BJ (cell line): ENCODE data around the gene LIG1. TPM values are rescaled to one million over a fixed set of nuclear protein-coding genes. Genes with fewer than 3 reads are reported as not detected.

ENCODE experiments used
- CTCF ChIA-PET: fragments of 350-600 bp; formaldehyde crosslinking; extraction: SDS; loops from one replicate; lab custom pipeline; 2021; ENCODE audit warnings: antibody characterized with exemption, inconsistent platforms; lab: Yijun Ruan, JAX
- POLR2A ChIA-PET: fragments of 300-600 bp; sonication (Branson Sonifier 250); formaldehyde crosslinking; extraction: SDS; loops from one replicate; lab custom pipeline; 2021; ENCODE audit warnings: antibody characterized with exemption; lab: Charles Lee
- DNase-seq: peaks from one replicate; pipeline ENCODE4 v3.0.0-alpha.2; 2011; ENCODE audit warnings: low read depth
- H3K27me3 ChIP-seq: 2 replicates; pipeline ENCODE4 v1.6.0; 2011; ENCODE audit warnings: low read length; ENCODE audit not compliant: control insufficient read depth, insufficient read depth
- H3K36me3 ChIP-seq: 2 replicates; pipeline ENCODE4 v1.5.1; 2011; ENCODE audit warnings: low read length; ENCODE audit not compliant: control insufficient read depth, insufficient read depth
- H3K4me3 ChIP-seq: 2 replicates; pipeline ENCODE4 v1.5.1; 2011; ENCODE audit warnings: low read depth, mild to moderate bottlenecking, control low read depth, low read length
- CTCF ChIP-seq: IDR thresholded peaks from 2 replicates; pipeline ENCODE4 v1.5.1; 2011; ENCODE audit warnings: low read depth, mild to moderate bottlenecking, control low read depth, inconsistent platforms, low read length, moderate library complexity; ENCODE audit not compliant: insufficient read depth
- polyA plus RNA-seq: library from polyadenylated mRNA; depleted of rRNA; stranded (reverse); fragments of >200 nt; gene quantifications from 2 replicates; pipeline ENCODE4 v1.2.3, GENCODE V29; 2011

The LIG1 gene
- polyA plus RNA-seq, 1 experiment, result 19.5 TPM

GRCh38 chr19:48206397-48207093 lies 36.4 kb upstream of the LIG1 start:
- Histone ChIP-seq H3K4me3 (no peak overlapping the region), H3K27me3 (no peaks in the 10 kb centered on the region), H3K36me3 (no peaks in the 10 kb centered on the region)
- CTCF ChIA-PET, result no interaction called here
- TF ChIP-seq CTCF, result no peak
- POLR2A ChIA-PET, result no interaction called here
- no peak for DNase-seq

DNA sequence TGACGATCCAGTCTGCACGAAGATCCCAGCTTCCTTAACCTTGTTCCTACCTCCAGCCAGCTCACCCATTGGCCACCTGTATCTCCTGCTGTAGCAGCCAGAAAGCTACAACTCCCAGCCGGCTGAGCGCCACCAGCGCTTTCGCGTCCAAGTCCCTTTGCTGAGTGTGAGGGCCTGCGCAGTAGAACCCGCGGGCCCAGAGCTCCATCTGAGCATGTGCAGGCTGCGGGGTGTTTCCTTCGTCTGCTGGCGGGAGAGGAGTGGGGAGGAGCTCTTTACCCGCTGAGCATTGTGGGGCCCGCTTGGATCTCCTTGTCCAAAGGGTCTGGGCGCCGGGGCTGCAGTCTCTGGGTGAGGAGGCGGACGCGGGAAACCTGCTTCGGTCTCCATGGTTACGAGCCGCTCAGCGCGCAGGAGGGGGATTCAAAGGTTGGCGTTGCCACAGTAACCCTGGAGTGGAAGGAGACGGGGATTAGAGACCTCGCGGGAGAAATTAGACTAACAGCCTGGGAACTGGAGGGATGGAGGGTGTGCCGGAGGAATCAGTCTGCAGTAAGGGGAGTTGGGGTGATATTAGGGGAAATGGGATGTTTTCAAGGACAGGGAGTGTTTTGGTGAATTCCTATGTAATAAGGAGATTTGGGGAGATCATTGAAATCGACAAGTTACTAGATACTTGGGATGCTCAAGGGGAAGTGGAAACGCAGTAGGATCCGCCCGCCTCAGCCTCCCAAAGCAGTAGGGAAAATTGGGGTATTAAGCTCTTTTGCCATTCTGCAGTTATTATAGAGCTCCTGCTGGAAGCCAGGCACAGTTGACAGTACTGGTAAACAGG lies 33.9 kb upstream of the LIG1 start:
- POLR2A ChIA-PET, result no interaction called here
- CTCF ChIA-PET, result interaction anchor here (0.7 to 3.5 kb wide), 4 partner anchors 10 to 51 kb away, joined by 4 to 13 read pairs (median 6); no protein-coding TSS in a partner anchor
- H3K27me3 ChIP-seq, result no peaks in the 10 kb centered on the region
- peak; percentile 80 for DNase-seq
- H3K4me3 ChIP-seq, result peak overlapping the region; percentile 61
- H3K36me3 ChIP-seq, result no peaks in the 10 kb centered on the region
- TF ChIP-seq CTCF, result no peak

GRCh38 chr19:48203222-48203793 lies 33.2 kb upstream of the LIG1 start:
- CTCF ChIA-PET, result interaction anchor here (0.7 to 3.5 kb wide), 4 partner anchors 9 to 50 kb away, joined by 4 to 13 read pairs (median 6); no protein-coding TSS in a partner anchor
- DNase-seq, result no peak
- POLR2A ChIA-PET, result no interaction called here
- peak overlapping the region; percentile 61 for H3K4me3 ChIP-seq
- H3K27me3 ChIP-seq, result no peaks in the 10 kb centered on the region
- no peaks in the 10 kb centered on the region for H3K36me3 ChIP-seq
- TF ChIP-seq CTCF, result no peak

DNA sequence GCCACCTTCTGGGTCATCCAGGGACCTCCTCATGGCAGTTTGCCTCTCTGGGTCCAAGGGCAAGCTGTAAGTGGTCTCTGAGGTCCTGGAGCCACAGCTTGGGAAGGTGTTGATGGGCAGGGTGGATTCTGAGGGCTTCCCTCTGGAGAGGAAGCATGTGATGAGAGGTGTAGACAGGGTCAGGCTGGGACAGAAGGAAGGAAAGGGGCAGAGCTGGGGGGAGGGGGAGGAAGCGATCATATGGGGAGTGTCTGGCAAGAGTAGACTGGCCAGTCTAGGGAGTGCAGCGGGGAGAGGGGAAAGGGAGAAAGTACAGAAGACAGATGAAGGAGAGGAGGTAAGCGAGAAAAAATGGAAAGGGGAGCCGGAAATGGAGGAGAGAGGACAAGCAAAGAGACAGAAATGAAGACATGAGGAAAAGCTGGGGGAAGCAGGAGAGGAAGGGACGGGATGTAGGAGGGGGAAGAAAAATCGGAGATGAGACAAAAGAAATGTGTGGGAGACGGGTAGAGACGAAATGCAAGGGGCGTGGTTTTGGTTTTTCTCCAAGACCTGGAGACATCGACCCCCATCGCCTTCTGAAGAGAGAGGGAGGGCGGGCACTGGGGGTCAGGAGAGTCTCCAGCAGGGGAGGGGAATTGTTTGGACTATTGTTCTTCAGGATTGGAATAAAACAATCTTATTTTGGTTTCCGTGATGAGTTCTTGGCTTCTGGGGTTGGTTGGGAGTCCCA lies 27.0 kb upstream of the LIG1 start:
- POLR2A ChIA-PET, result no interaction called here

More for the DNA sequence above, 27.0 kb upstream of the LIG1 start:
- no peak for DNase-seq
- H3K36me3 ChIP-seq, result no peaks in the 10 kb centered on the region; the same call in 1 of the 2 replicates
- TF ChIP-seq CTCF, result no peak
- H3K4me3 ChIP-seq, result no peak overlapping the region
- H3K27me3 ChIP-seq, result no peaks in the 10 kb centered on the region
- CTCF ChIA-PET, result interaction anchor here (0.6 kb wide), 1 partner anchor 8 kb away, joined by 3 read pairs; no protein-coding TSS in a partner anchor
